Activated CD4-positive, CD25-positive, alpha-beta regulatory T cell treated with anti-CD3 and anti-CD28 coated beads, Interleukin-2, amount 50 U/mL, for 16 hours (primary cell): Measurements from ENCODE around the gene GPATCH11.

ENCODE experiments used
- DNase-seq: peaks from one replicate; pipeline ENCODE4 v3.0.0-alpha.2; 2020; ENCODE audit warnings: low read depth, low spot score

The GPATCH11 gene

GRCh38 chr2:37083873-37084794 lies at the start of gene GPATCH11, which contains the start of gene HEATR5B:
Gene GPATCH11, plus strand, starts transcription at chr2:37084518. Its CDS starts 3,864 bp downstream, at chr2:37088382.
Gene HEATR5B, minus strand, starts transcription at chr2:37084372. Its CDS starts 958 bp downstream, at chr2:37083414.
- DNase-seq: peak; percentile 78

- DNase-seq: no peak
Measured at GRCh38 chr2:37037771-37038170, 46.5 kb upstream of the GPATCH11 start.

- DNase-seq: no peak
Measured at GRCh38 chr2:37039580-37039979, 44.7 kb upstream of the GPATCH11 start.

- DNase-seq: no peak
Measured at GRCh38 chr2:37052600-37053332, 31.6 kb upstream of the GPATCH11 start.

- no peak for DNase-seq
Measured at GRCh38 chr2:37059841-37060240, 24.5 kb upstream of the GPATCH11 start.

- DNase-seq: no peak
Measured at GRCh38 chr2:37060446-37060845, 23.9 kb upstream of the GPATCH11 start.

- no peak for DNase-seq
Measured at GRCh38 chr2:37061013-37061711, 23.2 kb upstream of the GPATCH11 start.

DNA sequence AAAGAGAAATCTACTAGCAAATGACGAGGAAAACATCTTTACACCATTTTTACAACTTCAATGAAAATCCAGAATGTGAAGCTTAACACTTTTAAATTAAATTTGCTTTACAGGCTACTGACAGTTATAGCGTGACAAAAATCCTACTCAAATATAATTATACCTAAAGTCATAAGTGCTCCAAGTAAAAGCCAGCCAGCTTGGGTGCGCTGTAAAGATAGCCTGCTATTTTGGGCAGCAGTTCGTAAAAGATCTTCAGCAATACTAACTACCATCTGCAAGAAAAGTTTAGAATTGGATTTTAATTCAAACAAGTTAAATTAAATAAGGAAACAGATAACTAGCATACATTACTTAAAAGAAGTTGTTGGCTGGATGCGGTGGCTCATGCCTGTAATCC lies 22.5 kb upstream of the GPATCH11 start:
- no peak for DNase-seq

DNA sequence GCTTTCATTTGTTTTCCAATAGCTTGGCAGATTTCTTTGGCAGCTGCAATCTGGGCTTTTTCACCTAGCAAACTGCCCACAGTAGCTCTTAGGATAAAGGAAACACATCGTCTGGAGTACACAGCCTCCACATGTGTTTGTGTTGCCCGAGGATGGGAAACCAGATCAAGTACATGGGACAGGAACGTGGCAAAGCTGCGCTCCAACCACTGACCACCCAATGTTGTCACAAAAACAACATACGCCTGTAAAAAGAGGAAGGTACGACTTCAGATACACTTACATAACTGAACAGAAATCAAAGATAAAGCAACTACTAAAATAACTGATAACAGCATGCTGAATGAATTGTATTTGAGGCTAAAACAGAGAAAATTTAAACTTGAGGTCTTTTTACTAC lies 15.6 kb upstream of the GPATCH11 start:
- no peak for DNase-seq

- DNase-seq: no peak
Measured at GRCh38 chr2:37070931-37071330, 13.4 kb upstream of the GPATCH11 start.

DNA sequence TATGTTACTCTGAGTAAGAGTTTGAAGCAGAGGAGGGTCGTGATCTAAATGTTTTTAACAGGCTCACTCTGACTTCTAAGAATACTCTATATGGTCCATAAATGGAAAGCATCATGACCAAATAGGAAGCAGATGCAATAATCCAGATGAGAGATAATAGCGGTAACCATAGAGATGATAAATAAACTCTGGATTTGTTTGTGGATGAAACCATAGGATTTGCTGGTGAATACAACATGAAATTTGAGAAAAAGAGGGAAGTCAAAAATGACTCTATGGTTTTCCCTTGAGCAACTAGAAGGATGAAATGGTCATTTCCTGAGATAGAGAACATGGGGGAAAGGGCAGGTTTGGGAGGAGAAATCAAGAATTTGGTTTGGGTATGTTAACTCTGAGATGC lies 4.1 kb upstream of the GPATCH11 start:
- no peak for DNase-seq

DNA sequence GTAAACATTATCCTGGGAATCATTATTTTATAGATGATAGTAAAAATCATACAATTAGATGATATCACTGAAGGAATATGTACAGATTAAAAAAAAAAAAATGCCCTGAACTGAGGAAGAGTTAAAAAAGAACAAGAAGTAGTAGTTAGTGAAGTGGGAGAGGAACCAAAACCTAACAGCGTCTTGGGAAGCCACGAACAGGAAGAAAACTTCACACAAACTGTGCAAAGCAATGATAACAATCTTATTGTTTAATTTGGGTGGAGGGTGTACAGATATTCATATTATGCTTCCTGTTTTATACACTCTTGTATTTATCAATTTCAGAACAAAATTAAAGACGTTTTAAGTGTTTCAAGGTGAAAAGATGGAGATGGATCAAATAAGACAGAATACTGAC lies 3.6 kb upstream of the GPATCH11 start:
- no peak for DNase-seq

DNA sequence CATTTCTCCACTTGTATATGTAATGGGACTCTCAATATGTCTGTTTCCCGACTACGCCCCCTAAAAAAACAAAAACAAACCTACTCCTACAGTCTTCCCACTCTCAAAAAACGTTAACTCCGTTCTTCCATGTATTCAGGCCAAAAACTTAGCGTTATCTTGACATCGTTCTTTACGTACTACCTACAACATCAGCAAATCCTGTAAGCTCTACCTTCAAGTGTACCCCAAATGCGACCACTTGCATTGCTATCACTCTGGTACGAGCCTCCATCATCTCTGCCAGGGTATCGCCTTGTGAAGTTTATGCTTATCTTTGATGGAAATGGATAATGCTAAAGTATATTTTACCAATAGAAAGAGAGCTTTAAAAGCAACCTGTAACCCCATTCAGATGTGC lies 479 bp downstream of the GPATCH11 start:
- DNase-seq: no peak

GRCh38 chr2:37085731-37086147 lies 1.4 kb downstream of the GPATCH11 start:
- no peak for DNase-seq

DNA sequence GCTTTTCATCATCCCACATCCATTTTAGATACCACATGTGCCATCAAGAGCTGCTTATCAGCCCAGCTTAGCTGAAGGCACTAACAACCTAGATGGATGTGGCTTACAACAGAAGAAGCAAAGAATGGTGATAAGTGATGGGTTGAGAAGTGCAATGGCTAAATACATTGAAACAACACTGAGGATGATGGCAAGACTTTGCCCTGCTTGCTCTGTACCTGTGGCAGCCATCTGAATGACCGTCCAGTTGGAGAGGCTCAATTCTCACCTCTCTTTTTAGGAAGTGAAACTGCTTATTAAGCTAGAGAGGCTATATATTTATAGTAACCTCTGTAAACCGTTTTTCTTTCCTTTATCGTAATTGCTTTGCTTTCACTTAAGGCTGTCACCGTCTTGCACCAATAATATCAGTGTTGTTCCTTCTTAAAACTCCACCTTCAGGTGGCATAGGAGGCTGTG lies 5.7 kb downstream of the GPATCH11 start:
- no peak for DNase-seq

DNA sequence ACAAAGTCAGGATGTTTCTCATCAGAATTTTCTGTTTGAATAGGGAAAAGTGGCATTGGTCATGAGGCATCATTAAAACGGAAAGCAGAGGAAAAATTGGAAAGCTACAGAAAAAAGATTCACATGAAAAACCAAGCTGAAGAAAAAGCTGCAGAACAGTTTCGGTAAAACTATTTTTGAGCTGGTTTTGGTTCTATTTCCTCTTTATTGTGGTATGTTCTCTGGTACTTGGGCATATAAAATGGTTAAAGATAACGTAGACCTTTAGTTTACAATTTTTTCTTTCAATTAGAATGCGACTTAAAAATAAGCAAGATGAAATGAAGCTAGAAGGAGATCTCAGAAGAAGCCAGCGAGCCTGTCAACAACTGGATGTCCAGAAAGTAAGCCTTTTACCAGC lies 7.6 kb downstream of the GPATCH11 start:
- DNase-seq: no peak

GRCh38 chr2:37096568-37096967 lies 12.2 kb downstream of the GPATCH11 start:
- DNase-seq: no peak

- DNase-seq: no peak
Measured at GRCh38 chr2:37098416-37099118, 14.2 kb downstream of the GPATCH11 start.

DNA sequence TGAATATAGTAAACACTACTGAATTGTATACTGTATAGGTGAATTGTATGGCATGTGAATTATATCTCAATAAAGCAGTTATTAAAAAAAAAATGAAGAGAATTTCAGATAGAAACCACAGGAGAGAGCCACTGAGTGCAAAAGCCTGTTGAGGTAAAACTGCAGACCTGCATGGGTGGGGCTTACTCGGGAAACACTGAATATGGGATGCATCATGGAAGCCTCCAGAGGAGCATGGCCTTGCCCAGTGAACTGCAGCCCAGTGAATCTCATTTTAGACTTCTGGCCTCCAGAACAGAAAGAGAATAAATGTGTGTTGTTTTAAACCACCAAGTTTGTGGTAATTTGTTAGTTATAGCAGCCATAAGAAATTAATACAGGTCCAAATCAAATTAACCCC lies 15.7 kb downstream of the GPATCH11 start:
- no peak for DNase-seq

DNA sequence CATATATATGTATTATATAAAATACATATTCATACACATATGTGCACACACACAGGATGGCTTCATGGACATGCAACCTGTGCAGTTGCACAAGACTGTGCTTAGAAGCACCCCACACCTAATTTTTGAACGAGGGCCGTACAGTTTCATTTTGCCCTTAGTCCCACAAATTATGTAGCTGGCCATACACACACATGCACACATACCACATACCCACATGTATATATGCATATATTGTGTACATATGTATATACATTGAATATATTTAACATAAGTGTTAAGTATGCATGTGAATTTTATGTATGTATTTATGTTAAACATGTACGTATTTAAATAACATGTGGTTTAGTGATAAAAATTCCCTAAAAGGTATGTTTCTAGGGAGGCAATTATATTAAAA lies 18.3 kb downstream of the GPATCH11 start:
- no peak for DNase-seq

- no peak for DNase-seq
Measured at GRCh38 chr2:37104178-37104577, 19.9 kb downstream of the GPATCH11 start.
